ENCODE data around the gene PCDHB1.

PCDHB1 gene

GRCh38 chr5:141041427-141041785 is 9.8 kb upstream of the PCDHB1 start:
- no peak overlapping the region for H3K4me3 Mint-ChIP-seq
- H3K9me3 Mint-ChIP-seq = no peaks in the 10 kb centered on the region
- TF ChIP-seq CTCF (IDR thresholded peaks at IDR 0.05) = no peak
- no peak overlapping the region for H3K27ac Mint-ChIP-seq
- no peaks in the 10 kb centered on the region for H3K36me3 Mint-ChIP-seq (ENCODE audit: low read depth)
- no peaks in the 10 kb centered on the region for H3K4me1 Mint-ChIP-seq
- no peak for DNase-seq
- H3K27me3 Mint-ChIP-seq (ENCODE audit: low read depth, poor library complexity) = peaks cover 16% of the 10 kb centered on the region

- no peak for TF ChIP-seq CTCF (IDR thresholded peaks at IDR 0.05)
- no peaks in the 10 kb centered on the region for H3K4me1 Mint-ChIP-seq
- H3K36me3 Mint-ChIP-seq (ENCODE audit: low read depth) = no peaks in the 10 kb centered on the region
- no peak for DNase-seq
- no peaks in the 10 kb centered on the region for H3K9me3 Mint-ChIP-seq
- no peak overlapping the region for H3K4me3 Mint-ChIP-seq
- peaks cover 23% of the 10 kb centered on the region for H3K27me3 Mint-ChIP-seq (ENCODE audit: low read depth, poor library complexity)
- no peak overlapping the region for H3K27ac Mint-ChIP-seq
Measured at GRCh38 chr5:141042555-141042954, 8.6 kb upstream of the PCDHB1 start.

DNA sequence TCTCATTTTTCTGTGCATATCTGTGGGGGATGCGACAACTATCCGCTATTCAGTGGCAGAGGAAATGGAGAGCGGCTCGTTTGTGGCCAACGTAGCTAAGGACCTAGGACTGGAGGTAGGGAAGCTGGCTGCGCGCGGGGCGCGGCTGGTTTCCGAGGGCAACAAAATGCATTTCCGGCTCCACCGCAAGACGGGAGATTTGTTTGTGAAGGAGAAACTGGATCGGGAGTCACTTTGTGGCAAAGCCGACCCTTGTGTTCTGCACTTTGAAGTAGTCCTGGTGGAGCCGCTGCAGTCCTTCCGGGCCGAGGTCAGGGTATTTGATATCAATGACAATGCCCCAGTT is 320 bp downstream of the PCDHB1 start:
- Mint-ChIP-seq H3K27me3 (ENCODE audit: low read depth, poor library complexity) (peaks cover 58% of the 10 kb centered on the region), H3K27ac (no peak overlapping the region)
- DNase-seq = peak; percentile 24

GRCh38 chr5:141077826-141078225 is 26.7 kb downstream of the PCDHB1 start:
- H3K36me3 Mint-ChIP-seq (ENCODE audit: low read depth) = no peaks in the 10 kb centered on the region
- no peak for TF ChIP-seq CTCF (IDR thresholded peaks at IDR 0.05)
- no peak overlapping the region for H3K4me3 Mint-ChIP-seq
- H3K27me3 Mint-ChIP-seq (ENCODE audit: low read depth, poor library complexity) = no peaks in the 10 kb centered on the region
- no peaks in the 10 kb centered on the region for H3K4me1 Mint-ChIP-seq
- DNase-seq = no peak
- H3K9me3 Mint-ChIP-seq = peaks cover 17% of the 10 kb centered on the region
- H3K27ac Mint-ChIP-seq = no peak overlapping the region

More for the DNA sequence above, 320 bp downstream of the PCDHB1 start:
- Mint-ChIP-seq H3K9me3 (peaks cover 6% of the 10 kb centered on the region), H3K4me3 (peak overlapping the region; percentile 90), H3K4me1 (peaks cover 13% of the 10 kb centered on the region), H3K36me3 (ENCODE audit: low read depth) (no peaks in the 10 kb centered on the region)
- no peak for TF ChIP-seq CTCF (IDR thresholded peaks at IDR 0.05)

GRCh38 chr5:141082228-141082627 is 31.1 kb downstream of the PCDHB1 start:
- H3K27ac Mint-ChIP-seq = no peak overlapping the region
- peaks cover 10% of the 10 kb centered on the region for H3K36me3 Mint-ChIP-seq (ENCODE audit: low read depth)
- H3K9me3 Mint-ChIP-seq = peaks cover 28% of the 10 kb centered on the region
- TF ChIP-seq CTCF (IDR thresholded peaks at IDR 0.05) = no peak
- H3K4me3 Mint-ChIP-seq = no peak overlapping the region
- H3K4me1 Mint-ChIP-seq = no peaks in the 10 kb centered on the region
- peaks cover 9% of the 10 kb centered on the region for H3K27me3 Mint-ChIP-seq (ENCODE audit: low read depth, poor library complexity)
- DNase-seq = no peak

GRCh38 chr5:141084487-141084989 is 33.4 kb downstream of the PCDHB1 start:
- Mint-ChIP-seq H3K27ac (peak overlapping the region; percentile 41), H3K4me3 (peak overlapping the region; percentile 83), H3K36me3 (ENCODE audit: low read depth) (peaks cover 10% of the 10 kb centered on the region), H3K27me3 (ENCODE audit: low read depth, poor library complexity) (peaks cover 12% of the 10 kb centered on the region), H3K9me3 (peaks cover 20% of the 10 kb centered on the region), H3K4me1 (no peaks in the 10 kb centered on the region)
- peak; percentile 13 for TF ChIP-seq CTCF (IDR thresholded peaks at IDR 0.05)
- DNase-seq = peak; percentile 17

Data from nephron progenitor cell (in vitro differentiated cells).